Activated naive CD4-positive, alpha-beta T cell treated with anti-CD3 and anti-CD28 coated beads for 36 hours (primary cell): ENCODE measurements around the gene DACT2. TPM values are rescaled to one million over a fixed set of nuclear protein-coding genes. Genes with fewer than 3 reads are reported as not detected.

Experiments
- CTCF ChIA-PET: fragments of 350-600 bp; sonication (Branson Sonifier 250); formaldehyde crosslinking; loops from one replicate; lab custom pipeline; 2021; ENCODE audit warnings: antibody characterized with exemption; lab: Charles Lee
- DNase-seq: peaks from one replicate; pipeline ENCODE4 v3.0.0-alpha.2; 2020
- H3K27ac Mint-ChIP-seq: one replicate; pipeline ENCODE4 v1.8.0; 2021; ENCODE audit warnings: mild to moderate bottlenecking, mixed read lengths
- H3K27me3 Mint-ChIP-seq: one replicate; pipeline ENCODE4 v1.8.0; 2021; ENCODE audit warnings: low read depth, mixed read lengths
- H3K36me3 Mint-ChIP-seq: one replicate; pipeline ENCODE4 v1.8.0; 2021; ENCODE audit warnings: low read depth, mixed read lengths
- H3K4me1 Mint-ChIP-seq: one replicate; pipeline ENCODE4 v1.8.0; 2021; ENCODE audit warnings: low read depth, mixed read lengths
- H3K4me3 Mint-ChIP-seq: one replicate; pipeline ENCODE4 v1.8.0; 2021; ENCODE audit warnings: mild to moderate bottlenecking, moderate library complexity, mixed read lengths
- H3K9me3 Mint-ChIP-seq: one replicate; pipeline ENCODE4 v1.8.0; 2021; ENCODE audit warnings: mixed read lengths
- intact Hi-C: fragments of 100-400 bp; cut with micrococcal nuclease; formaldehyde crosslinking; loops from one replicate; pipeline ENCODE4 v1.15.1; 2023
- total RNA-seq, 2 experiments: library from RNA; stranded (reverse); gene quantifications; one replicate each; pipeline ENCODE4 v1.2.3, GENCODE V29; 2021

The DACT2 gene
- total RNA-seq, 2 experiments from 2014 or later = not detected

DNA sequence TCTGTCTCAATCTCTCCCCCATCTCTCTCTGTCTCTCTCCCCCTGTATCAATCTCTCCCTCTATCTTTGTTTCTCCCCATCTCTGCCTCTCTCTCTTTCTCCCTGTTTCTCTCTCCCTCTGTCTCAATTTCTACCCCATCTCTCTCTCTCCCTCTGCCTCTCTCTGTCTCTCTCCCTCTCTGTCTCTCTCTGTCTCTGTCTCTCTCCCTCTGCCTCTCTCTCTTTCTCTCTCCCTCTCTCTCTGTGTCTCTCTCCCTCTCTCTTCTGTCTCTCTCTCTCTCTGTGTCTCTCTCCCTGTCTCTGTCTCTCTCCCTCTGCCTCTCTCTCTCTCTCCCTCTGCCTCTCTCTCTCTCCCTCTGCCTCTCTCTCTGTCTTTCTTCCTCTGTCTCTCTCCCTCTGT, 62.6 kb downstream of the DACT2 start:
- intact Hi-C loops = no loop called here
- Mint-ChIP-seq H3K4me3 (no peak overlapping the region), H3K36me3 (no peaks in the 10 kb centered on the region), H3K4me1 (no peaks in the 10 kb centered on the region), H3K27me3 (peaks cover 8% of the 10 kb centered on the region), H3K9me3 (peaks cover 14% of the 10 kb centered on the region), H3K27ac (no peak overlapping the region)
- CTCF ChIA-PET = no interaction called here
- DNase-seq = no peak

Other genes starting within 250 kb of the DACT2 start
- gene FRMD1, start 240.6 kb downstream of the DACT2 start, total RNA-seq = not detected
- gene SMOC2, start 121.4 kb upstream of the DACT2 start, total RNA-seq = not detected